Panc1 (cell line): ENCODE measurements around the gene ADAMTSL2. TPM values are rescaled to one million over a fixed set of nuclear protein-coding genes. Genes with fewer than 3 reads are reported as not detected.

Experiments used
- ATAC-seq: fragments of 200-7000 bp; cut with Tn5 transposase; 2 replicates; pipeline ENCODE4 v1.9.1; 2020; ENCODE audit warnings: mild to moderate bottlenecking, moderate library complexity
- BruUV-seq: library from RNA; stranded (reverse); fragments of 400-500 nt; replicated peaks from 2 replicates; lab custom pipeline; 2021; lab: Mats Ljungman, UMichigan
- CTCF ChIA-PET: fragments of 300-600 bp; sonication (Branson Sonifier 250); formaldehyde crosslinking; loops from one replicate; lab custom pipeline; 2022; ENCODE audit warnings: antibody characterized with exemption; lab: Charles Lee
- POLR2A ChIA-PET: fragments of 300-600 bp; sonication (Branson Sonifier 250); formaldehyde crosslinking; loops from one replicate; lab custom pipeline; 2022; ENCODE audit warnings: antibody characterized with exemption; lab: Charles Lee
- DNase-seq: peaks from one replicate; pipeline ENCODE4 v3.0.0-alpha.2; 2010; ENCODE audit warnings: low read depth, low spot score
- H3K27ac ChIP-seq: 2 replicates; pipeline ENCODE4 v1.5.1; 2011; ENCODE audit warnings: mild to moderate bottlenecking, low read length, inconsistent platforms
- H3K27me3 ChIP-seq: fragments of 200-500 bp; sonication (Bioruptor generic); 2 replicates; pipeline ENCODE4 v1.6.0; 2014; ENCODE audit warnings: low read length, inconsistent platforms; ENCODE audit not compliant: control insufficient read depth, insufficient read depth
- H3K36me3 ChIP-seq: fragments of 200-500 bp; sonication (Bioruptor generic); 2 replicates; pipeline ENCODE4 v1.5.1; 2014; ENCODE audit warnings: inconsistent platforms, mild to moderate bottlenecking, low read length, moderate library complexity; ENCODE audit not compliant: control insufficient read depth, insufficient read depth
- H3K4me1 ChIP-seq: 2 replicates; pipeline ENCODE4 v1.5.1; 2011; ENCODE audit warnings: inconsistent platforms, mild to moderate bottlenecking, low read length, moderate library complexity; ENCODE audit not compliant: control insufficient read depth, insufficient read depth
- H3K4me3 ChIP-seq, 2 experiments: 2 replicates each; pipeline ENCODE4 v1.5.1; 2011 to 2012; ENCODE audit warnings: low read depth in 2 of 2, low read length in 2 of 2, mild to moderate bottlenecking in 2 of 2, inconsistent platforms in 1 of 2, moderate library complexity in 1 of 2
- H3K9me3 ChIP-seq: fragments of 200-500 bp; sonication (Bioruptor generic); 2 replicates; pipeline ENCODE4 v1.5.1; 2014; ENCODE audit warnings: low read depth, mild to moderate bottlenecking, inconsistent platforms, low read length, moderate library complexity; ENCODE audit not compliant: control insufficient read depth, insufficient read depth
- CTCF ChIP-seq: fragments of 450-650 bp; IDR thresholded peaks from 2 replicates; pipeline ENCODE4 v1.5.1; 2017; ENCODE audit warnings: mild to moderate bottlenecking
- POLR2AphosphoS5 ChIP-seq: IDR thresholded peaks from 2 replicates; pipeline ENCODE4 v1.6.1; 2012; ENCODE audit warnings: mild to moderate bottlenecking, low read depth, low read length, moderate library complexity
- REST ChIP-seq, 2 experiments: IDR thresholded peaks; 2 replicates each; pipeline ENCODE4 v1.6.1; 2011 to 2012; ENCODE audit warnings: low read depth in 2 of 2, control low read depth in 1 of 2, low read length in 1 of 2, mild to moderate bottlenecking in 1 of 2, moderate library complexity in 1 of 2; ENCODE audit not compliant: insufficient read depth in 1 of 2
- SIN3A ChIP-seq: IDR thresholded peaks from 2 replicates; pipeline ENCODE4 v1.6.1; 2012; ENCODE audit warnings: low read depth, mild to moderate bottlenecking, low read length, moderate library complexity, borderline replicate concordance; ENCODE audit not compliant: insufficient read depth
- TCF7L2 ChIP-seq: IDR thresholded peaks from 2 replicates; pipeline ENCODE4 v1.6.1; 2011; ENCODE audit warnings: mild to moderate bottlenecking, low read depth, low read length, inconsistent platforms
- in situ Hi-C: cut with HindIII; loops from 2 replicates; pipeline ENCODE4 v1.10.0; 2016; ENCODE audit warnings: low sequenced_read_pairs, low pct_unique_long_range_greater_than_20kb
- intact Hi-C: fragments of 100-400 bp; cut with micrococcal nuclease; formaldehyde crosslinking; loops from one replicate; pipeline ENCODE4 v1.10.0; 2022; ENCODE audit not compliant: unreplicated experiment
- total RNA-seq: library from RNA; stranded (reverse); gene quantifications from one replicate; pipeline ENCODE4 v1.2.1, GENCODE V29; 2021; ENCODE audit not compliant: unreplicated experiment

ADAMTSL2 gene
- total RNA-seq, 1 experiment from 2014 or later: 0.10 TPM

- H3K4me3 ChIP-seq: no peak overlapping the region
- ChIA-PET POLR2A (no interaction called here), CTCF (no interaction called here)
- in situ Hi-C loops: no loop called here
- no peaks in the 10 kb centered on the region for H3K4me1 ChIP-seq
- H3K27ac ChIP-seq: no peak overlapping the region
- no TSS peak for BruUV-seq
- DNase-seq (no peak), ATAC-seq (no peak)
- no peaks in the 10 kb centered on the region for H3K9me3 ChIP-seq
- no peaks in the 10 kb centered on the region for H3K27me3 ChIP-seq
- TF ChIP-seq POLR2AphosphoS5 (no peak), REST (IDR thresholded peaks at IDR 0.05; ENCODE audit: insufficient read depth in 1 of 2, low read depth in 2 of 2, low read length in 1 of 2) (no peak), CTCF (no peak), SIN3A (no peak), TCF7L2 (no peak)
- no peaks in the 10 kb centered on the region for H3K36me3 ChIP-seq
- intact Hi-C loops: no loop called here
Measured at GRCh38 chr9:133525677-133526076, 8.8 kb upstream of the ADAMTSL2 start.

- in situ Hi-C loops (no loop called here), intact Hi-C loops (no loop called here)
- BruUV-seq: no TSS peak
Measured at GRCh38 chr9:133526721-133527321, 7.7 kb upstream of the ADAMTSL2 start.

More at GRCh38 chr9:133526721-133527321, 7.7 kb upstream of the ADAMTSL2 start:
- DNase-seq: no peak
- ATAC-seq: no peak
- Histone ChIP-seq H3K36me3 (no peaks in the 10 kb centered on the region), H3K9me3 (no peaks in the 10 kb centered on the region), H3K27ac (no peak overlapping the region), H3K4me3 (no peak overlapping the region), H3K27me3 (no peaks in the 10 kb centered on the region), H3K4me1 (no peaks in the 10 kb centered on the region)
- ChIA-PET CTCF (interaction anchor here (0.7 kb wide), 1 partner anchor 497 kb away, joined by 4 read pairs; no protein-coding TSS in a partner anchor), POLR2A (no interaction called here)
- no peak for TF ChIP-seq POLR2AphosphoS5
- TF ChIP-seq SIN3A: no peak
- TF ChIP-seq CTCF: no peak
- no peak for TF ChIP-seq REST (IDR thresholded peaks at IDR 0.05; ENCODE audit: insufficient read depth in 1 of 2, low read depth in 2 of 2, low read length in 1 of 2)
- no peak for TF ChIP-seq TCF7L2
